Caki2 (cell line): ENCODE results near the gene TBX10. TPM values are rescaled to one million over a fixed set of nuclear protein-coding genes. Genes with fewer than 3 reads are reported as not detected.
"Not testable (repeated sequence)": the region's sequence is repeated elsewhere in the genome, so short reads cannot be mapped to it uniquely, and the experiment has no call there.

Experiments used
- DNase-seq: peaks from one replicate; pipeline ENCODE4 v3.0.0-alpha.2; 2015; ENCODE audit warnings: low read depth
- in situ Hi-C: cut with HindIII; loops from 2 replicates; pipeline ENCODE4 v1.10.0; 2016; ENCODE audit warnings: low sequenced_read_pairs, low pct_unique_long_range_greater_than_20kb, mixed read lengths
- total RNA-seq: library from RNA; depleted of rRNA; stranded (reverse); fragments of >200 nt; shearing (Covaris generic); gene quantifications from 2 replicates; pipeline ENCODE4 v1.2.3, GENCODE V29; 2014; ENCODE audit warnings: low replicate concordance

Gene TBX10
- total RNA-seq, 1 experiment from 2014 or later: not detected

GRCh38 chr11:67626131-67626833 lies 13.3 kb downstream of the TBX10 start:
- in situ Hi-C loops, DNase-seq: not testable (repeated sequence)

DNA sequence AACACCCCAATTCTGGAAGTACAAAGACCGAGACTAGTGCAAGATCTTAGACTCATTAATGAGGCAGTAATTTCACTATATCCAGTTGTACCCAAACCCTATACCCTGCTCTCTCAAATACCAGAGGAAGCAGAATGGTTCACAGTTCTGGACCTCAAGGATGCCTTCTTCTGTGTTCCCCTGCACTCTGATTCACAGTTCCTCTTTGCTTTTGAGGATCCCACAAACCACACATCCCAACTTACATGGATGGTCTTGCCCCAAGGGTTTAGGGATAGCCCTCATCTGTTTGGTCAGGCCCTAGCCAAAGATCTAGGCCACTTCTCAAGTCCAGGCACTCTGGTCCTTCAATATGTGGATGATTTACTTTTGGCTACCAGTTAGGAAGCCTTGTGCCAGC lies 15.8 kb downstream of the TBX10 start:
- in situ Hi-C loops, DNase-seq: not testable (repeated sequence)

GRCh38 chr11:67622905-67623304 lies 16.7 kb downstream of the TBX10 start:
- in situ Hi-C loops, DNase-seq: not testable (repeated sequence)

GRCh38 chr11:67621928-67622327 lies 17.6 kb downstream of the TBX10 start:
- DNase-seq, in situ Hi-C loops: not testable (repeated sequence)

- in situ Hi-C loops: not testable (repeated sequence)
Observed at GRCh38 chr11:67620621-67621020, 18.9 kb downstream of the TBX10 start.

DNA sequence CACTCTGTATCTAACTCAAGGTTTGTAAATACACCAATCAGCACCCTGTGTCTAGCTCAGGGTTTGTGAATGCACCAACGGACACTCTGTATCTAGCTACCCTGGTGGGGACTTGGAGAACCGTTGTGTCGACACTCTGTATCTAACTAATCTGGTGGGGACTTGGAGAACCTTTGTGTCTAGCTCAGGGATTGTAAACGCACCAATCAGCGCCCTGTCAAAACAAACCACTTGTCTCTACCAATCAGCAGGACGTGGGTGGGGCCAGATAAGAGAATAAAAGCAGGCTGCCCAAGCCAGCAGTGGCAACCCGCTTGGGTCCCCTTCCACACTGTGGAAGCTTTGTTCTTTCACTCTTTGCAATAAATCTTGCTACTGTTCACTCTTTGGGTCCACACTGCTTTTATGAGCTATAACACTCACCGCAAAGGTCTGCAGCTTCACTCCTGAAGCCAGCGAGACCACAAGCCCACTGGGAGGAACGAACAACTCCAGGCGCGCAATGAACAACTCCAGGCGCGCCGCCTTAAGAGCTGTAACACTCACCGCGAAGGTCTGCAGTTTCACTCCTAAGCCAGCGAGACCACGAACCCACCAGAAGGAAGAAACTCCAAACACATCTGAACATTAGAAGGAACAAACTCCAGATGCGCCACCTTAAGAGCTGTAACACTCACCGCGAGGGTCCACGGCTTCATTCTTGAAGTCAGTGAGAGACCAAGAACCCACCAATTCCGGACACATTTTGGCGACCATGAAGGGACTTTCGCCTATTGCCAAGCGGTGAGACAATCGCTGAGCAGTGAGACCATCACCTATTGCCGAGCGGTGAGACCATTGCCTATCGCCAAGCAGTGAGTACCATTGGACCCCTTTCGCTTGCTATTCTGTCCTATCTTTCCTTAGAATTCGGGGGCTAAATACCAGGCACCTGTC lies 19.6 kb downstream of the TBX10 start:
- in situ Hi-C loops, DNase-seq: not testable (repeated sequence)

More at GRCh38 chr11:67620621-67621020, 18.9 kb downstream of the TBX10 start:
- DNase-seq: not testable (repeated sequence)

- DNase-seq, in situ Hi-C loops: not testable (repeated sequence)
Observed at GRCh38 chr11:67618901-67619659, 20.5 kb downstream of the TBX10 start.

GRCh38 chr11:67617243-67617953 lies 22.2 kb downstream of the TBX10 start:
- DNase-seq: no peak
- in situ Hi-C loops: no loop called here

DNA sequence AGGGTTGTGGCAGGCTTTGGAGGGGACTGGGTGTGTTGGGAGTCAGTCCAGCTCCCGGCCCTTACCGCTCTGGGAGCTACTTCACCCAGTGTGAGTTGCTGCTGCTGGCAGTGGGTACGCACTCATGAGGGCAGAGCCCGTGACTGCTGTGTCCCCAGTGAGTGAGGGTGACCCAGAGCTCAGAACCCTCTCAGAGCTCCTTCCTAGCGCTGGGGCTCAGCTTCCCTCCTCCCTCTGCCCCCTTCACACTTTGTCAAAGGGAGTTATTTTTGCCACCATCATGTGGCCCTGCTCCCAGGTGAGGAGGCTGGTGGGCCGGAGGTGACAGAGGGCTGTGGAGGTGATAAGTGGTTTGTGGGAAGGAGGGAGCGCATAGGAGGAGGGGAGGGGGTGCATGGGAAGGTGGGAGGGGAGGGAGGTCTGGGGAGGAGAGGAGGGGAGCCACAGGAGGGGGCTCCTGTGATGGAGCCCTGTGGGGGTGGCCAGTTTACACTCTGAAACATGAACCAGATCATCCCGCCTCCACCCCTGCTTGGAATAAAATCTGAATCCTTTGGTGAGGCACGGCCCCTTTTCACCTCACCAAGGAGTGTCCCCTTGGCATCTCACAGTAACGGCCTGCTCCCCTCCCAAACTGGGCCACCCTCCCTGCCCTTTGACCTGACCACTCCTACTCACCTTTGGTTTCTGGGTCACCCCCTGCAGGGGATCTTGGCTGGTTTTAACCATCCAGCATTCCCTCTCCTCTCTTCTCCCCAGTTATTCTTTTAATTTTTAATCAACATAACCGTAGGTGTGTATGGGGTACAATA lies 22.9 kb downstream of the TBX10 start:
- in situ Hi-C loops: no loop called here
- DNase-seq: no peak

GRCh38 chr11:67615728-67616430 lies 23.7 kb downstream of the TBX10 start:
- in situ Hi-C loops: no loop called here
- no peak for DNase-seq

DNA sequence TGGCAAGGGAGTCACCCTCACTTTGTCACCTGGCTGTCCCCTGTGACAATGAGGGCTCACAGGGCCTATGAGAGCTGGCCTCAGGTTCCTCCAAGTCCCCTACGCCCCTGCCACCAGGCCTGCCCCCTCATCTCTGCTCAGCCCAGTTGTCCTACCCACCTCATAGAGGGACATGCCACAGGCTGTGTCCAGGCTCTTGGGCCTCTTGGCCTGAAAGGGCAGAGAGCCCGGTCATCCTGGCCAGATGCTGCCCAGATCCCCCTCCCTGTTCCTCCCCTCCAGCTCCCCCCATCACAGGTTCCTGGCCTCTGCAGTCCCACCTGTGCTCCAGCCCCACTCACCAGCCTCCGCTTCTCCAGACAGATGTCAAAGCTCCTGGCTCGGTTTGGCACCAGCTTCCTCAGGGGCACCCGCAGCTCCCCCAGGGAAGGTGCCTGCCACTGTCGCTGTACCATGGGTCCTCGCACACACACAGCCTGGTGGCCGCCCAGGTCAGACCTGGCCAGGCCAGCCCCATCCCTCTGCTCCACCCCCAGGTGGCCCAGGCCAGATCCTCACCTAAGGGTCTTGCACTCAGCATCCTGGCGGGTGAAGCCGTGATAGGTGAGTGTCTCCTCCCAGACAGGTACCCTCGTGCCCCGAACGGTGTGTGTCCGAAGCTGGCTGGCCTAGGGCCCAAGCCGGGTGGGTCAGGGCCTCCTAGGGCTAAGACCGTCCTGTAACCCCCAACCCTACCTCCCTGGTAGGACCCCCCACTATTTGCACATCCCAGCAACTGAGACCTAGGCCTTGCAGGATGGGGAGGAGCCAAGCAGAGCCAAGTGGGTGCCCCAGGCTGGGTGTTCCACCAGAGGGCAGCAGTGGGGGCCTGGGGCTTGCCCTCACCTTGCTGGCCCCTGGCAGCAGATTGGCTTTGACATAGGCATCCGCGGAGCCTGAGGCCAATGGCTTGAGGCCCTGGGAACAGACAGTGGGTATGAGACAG lies 24.5 kb downstream of the TBX10 start:
- DNase-seq: no peak
- in situ Hi-C loops: no loop called here

DNA sequence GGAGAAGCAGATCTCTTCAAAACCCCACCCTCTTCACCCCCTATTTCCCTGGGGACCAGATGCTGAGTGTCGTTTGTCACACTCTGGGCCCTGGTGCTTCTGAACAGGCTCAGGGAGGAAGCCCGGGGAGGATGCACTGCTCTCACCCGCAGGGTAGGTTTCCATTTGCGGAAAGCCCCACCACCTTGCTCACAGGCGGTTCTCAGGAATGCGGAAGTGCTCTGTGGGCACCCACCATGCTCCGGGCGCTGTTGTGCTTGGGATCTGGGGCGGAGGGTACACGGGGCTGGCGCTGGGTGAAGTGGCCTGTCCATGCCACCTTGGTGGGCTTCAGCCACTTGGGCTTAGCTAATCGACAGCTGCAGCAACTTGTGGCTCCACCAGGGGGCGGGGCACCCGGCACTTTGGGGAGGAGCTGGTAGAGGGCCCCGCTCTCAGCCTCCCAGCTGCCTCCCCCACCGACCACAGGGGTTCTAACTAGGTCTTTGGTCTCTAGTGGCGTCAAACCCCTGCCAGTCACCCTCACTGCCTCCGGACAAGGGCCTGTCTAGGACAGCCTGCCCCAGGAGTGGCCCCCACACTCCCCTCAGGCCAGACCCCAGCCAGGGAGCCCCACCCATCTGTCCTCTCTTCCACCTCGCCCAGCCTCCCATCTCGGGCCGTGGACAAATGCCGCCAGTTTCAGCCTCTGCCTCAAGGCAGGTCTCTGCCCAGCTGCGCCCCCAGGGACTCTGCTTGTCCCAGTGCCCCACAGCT lies 25.4 kb downstream of the TBX10 start:
- in situ Hi-C loops: no loop called here
- DNase-seq: no peak

GRCh38 chr11:67613313-67613959 lies 26.1 kb downstream of the TBX10 start:
- in situ Hi-C loops: no loop called here
- DNase-seq: no peak

DNA sequence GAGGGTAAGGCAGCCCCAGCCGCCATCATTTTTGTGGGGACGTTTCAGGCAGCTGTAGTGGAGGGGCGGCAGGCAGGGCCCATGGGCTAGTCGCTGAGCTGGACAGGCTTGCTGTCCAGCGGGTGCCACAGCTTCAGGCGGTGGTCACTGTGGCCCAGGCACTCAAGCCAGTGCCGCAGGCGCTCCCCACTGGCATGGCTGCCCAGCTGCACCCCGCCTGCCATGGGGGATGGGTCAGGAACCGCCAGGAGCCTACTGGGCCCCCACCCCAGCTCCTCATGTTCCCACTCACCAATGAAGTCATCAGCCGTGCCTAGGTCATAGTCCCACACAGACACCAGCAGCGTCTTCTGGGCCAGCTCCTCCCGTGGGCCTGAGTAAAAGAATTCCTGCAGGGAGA lies 26.8 kb downstream of the TBX10 start:
- DNase-seq: no peak
- in situ Hi-C loops: no loop called here
